ENCODE measurements around the gene CCR3. TPM values are rescaled to one million over a fixed set of nuclear protein-coding genes. Genes with fewer than 3 reads are reported as not detected.

Gene CCR3
- total RNA-seq, 1 donor from 2014 or later, result not detected

DNA sequence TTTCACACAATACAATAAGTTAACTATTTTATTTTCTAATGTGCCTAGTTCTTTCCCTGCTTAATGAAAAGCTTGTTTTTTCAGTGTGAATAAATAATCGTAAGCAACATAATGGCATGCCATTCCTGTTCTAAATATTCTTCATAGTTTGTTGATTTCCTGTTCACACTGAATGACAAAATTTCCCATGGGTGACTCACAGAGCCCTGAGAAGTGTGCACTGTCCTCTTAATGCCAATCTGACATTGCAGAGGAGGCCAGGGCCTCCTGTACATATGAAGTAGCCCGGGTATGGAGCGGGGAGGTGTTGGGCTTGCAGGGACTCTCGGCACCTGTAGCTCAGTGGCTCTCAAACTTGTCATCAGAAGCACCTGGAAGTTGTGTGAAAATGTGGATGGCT lies 24.3 kb downstream of the CCR3 start:
- no peak overlapping the region for H3K4me3 ChIP-seq (ENCODE audit: low read depth, low read length)
- no peak for DNase-seq (ENCODE audit: low read depth)
- H3K36me3 ChIP-seq (ENCODE audit: control insufficient read depth, insufficient read depth, low read length), result no peaks in the 10 kb centered on the region
- TF ChIP-seq, protein P1, sequence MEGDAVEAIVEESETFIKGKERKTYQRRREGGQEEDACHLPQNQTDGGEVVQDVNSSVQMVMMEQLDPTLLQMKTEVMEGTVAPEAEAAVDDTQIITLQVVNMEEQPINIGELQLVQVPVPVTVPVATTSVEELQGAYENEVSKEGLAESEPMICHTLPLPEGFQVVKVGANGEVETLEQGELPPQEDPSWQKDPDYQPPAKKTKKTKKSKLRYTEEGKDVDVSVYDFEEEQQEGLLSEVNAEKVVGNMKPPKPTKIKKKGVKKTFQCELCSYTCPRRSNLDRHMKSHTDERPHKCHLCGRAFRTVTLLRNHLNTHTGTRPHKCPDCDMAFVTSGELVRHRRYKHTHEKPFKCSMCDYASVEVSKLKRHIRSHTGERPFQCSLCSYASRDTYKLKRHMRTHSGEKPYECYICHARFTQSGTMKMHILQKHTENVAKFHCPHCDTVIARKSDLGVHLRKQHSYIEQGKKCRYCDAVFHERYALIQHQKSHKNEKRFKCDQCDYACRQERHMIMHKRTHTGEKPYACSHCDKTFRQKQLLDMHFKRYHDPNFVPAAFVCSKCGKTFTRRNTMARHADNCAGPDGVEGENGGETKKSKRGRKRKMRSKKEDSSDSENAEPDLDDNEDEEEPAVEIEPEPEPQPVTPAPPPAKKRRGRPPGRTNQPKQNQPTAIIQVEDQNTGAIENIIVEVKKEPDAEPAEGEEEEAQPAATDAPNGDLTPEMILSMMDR (IDR thresholded peaks at IDR 0.05; ENCODE audit: insufficient read depth, low read length, poor library complexity, severe bottlenecking), result no peak
- no peaks in the 10 kb centered on the region for H3K27me3 ChIP-seq (ENCODE audit: control insufficient read depth, insufficient read depth, low read length)

GRCh38 chr3:46269556-46269955 lies 27.3 kb downstream of the CCR3 start:
- TF ChIP-seq, protein P1 (IDR thresholded peaks at IDR 0.05; ENCODE audit: insufficient read depth, low read length, poor library complexity, severe bottlenecking), result no peak
- no peaks in the 10 kb centered on the region for H3K27me3 ChIP-seq (ENCODE audit: control insufficient read depth, insufficient read depth, low read length)

GRCh38 chr3:46270474-46270873 lies 28.2 kb downstream of the CCR3 start:
- Histone ChIP-seq H3K27me3 (ENCODE audit: control insufficient read depth, insufficient read depth, low read length) (no peaks in the 10 kb centered on the region), H3K36me3 (ENCODE audit: control insufficient read depth, insufficient read depth, low read length) (no peaks in the 10 kb centered on the region), H3K4me3 (ENCODE audit: low read depth, low read length) (no peak overlapping the region)
- TF ChIP-seq, protein P1 (IDR thresholded peaks at IDR 0.05; ENCODE audit: insufficient read depth, low read length, poor library complexity, severe bottlenecking), result no peak
- no peak for DNase-seq (ENCODE audit: low read depth)

More at GRCh38 chr3:46269556-46269955, 27.3 kb downstream of the CCR3 start:
- H3K4me3 ChIP-seq (ENCODE audit: low read depth, low read length), result no peak overlapping the region
- no peak for DNase-seq (ENCODE audit: low read depth)
- no peaks in the 10 kb centered on the region for H3K36me3 ChIP-seq (ENCODE audit: control insufficient read depth, insufficient read depth, low read length)

GRCh38 chr3:46271209-46271745 lies 29.0 kb downstream of the CCR3 start:
- DNase-seq (ENCODE audit: low read depth), result no peak
- Histone ChIP-seq H3K27me3 (ENCODE audit: control insufficient read depth, insufficient read depth, low read length) (no peaks in the 10 kb centered on the region), H3K4me3 (ENCODE audit: low read depth, low read length) (no peak overlapping the region), H3K36me3 (ENCODE audit: control insufficient read depth, insufficient read depth, low read length) (no peaks in the 10 kb centered on the region)
- TF ChIP-seq, protein P1 (IDR thresholded peaks at IDR 0.05; ENCODE audit: insufficient read depth, low read length, poor library complexity, severe bottlenecking), result no peak

GRCh38 chr3:46272028-46272451 lies 29.8 kb downstream of the CCR3 start:
- no peaks in the 10 kb centered on the region for H3K27me3 ChIP-seq (ENCODE audit: control insufficient read depth, insufficient read depth, low read length)
- H3K36me3 ChIP-seq (ENCODE audit: control insufficient read depth, insufficient read depth, low read length), result no peaks in the 10 kb centered on the region
- DNase-seq (ENCODE audit: low read depth), result no peak
- TF ChIP-seq, protein P1 (IDR thresholded peaks at IDR 0.05; ENCODE audit: insufficient read depth, low read length, poor library complexity, severe bottlenecking), result no peak
- no peak overlapping the region for H3K4me3 ChIP-seq (ENCODE audit: low read depth, low read length)

GRCh38 chr3:46276497-46277099 lies 34.3 kb downstream of the CCR3 start:
- Histone ChIP-seq H3K36me3 (ENCODE audit: control insufficient read depth, insufficient read depth, low read length) (no peaks in the 10 kb centered on the region), H3K27me3 (ENCODE audit: control insufficient read depth, insufficient read depth, low read length) (no peaks in the 10 kb centered on the region), H3K4me3 (ENCODE audit: low read depth, low read length) (no peak overlapping the region)
- DNase-seq (ENCODE audit: low read depth), result no peak
- TF ChIP-seq, protein P1 (IDR thresholded peaks at IDR 0.05; ENCODE audit: insufficient read depth, low read length, poor library complexity, severe bottlenecking), result peak; percentile 51
